Measurements from ENCODE around the gene OR51G2.
A peak's percentile ranks its signal among the peaks of the same experiment; 100 is the strongest.

The OR51G2 gene

DNA sequence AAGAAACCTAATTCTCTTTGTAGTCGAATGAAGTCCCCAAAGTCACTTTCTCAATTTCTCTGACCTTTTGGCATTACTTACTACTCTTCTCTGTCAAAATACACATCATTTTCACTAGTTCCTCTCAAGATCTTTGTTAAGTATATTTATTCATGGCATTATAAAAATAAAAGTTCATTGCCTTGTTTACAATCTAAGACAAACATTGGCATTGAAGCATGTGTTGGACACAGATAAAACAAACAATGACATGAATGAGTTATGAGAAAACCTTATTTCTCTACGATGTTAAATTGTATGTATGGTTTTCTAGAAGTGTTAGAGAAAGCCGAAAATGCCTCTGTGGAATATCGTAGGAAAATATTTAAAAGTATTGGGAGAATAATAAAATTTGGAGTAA is 13.6 kb upstream of the OR51G2 start:
- H3K4me3 ChIP-seq (ENCODE audit: control insufficient read depth, low read depth, low read length) = no peak overlapping the region
- TF ChIP-seq, protein P1, sequence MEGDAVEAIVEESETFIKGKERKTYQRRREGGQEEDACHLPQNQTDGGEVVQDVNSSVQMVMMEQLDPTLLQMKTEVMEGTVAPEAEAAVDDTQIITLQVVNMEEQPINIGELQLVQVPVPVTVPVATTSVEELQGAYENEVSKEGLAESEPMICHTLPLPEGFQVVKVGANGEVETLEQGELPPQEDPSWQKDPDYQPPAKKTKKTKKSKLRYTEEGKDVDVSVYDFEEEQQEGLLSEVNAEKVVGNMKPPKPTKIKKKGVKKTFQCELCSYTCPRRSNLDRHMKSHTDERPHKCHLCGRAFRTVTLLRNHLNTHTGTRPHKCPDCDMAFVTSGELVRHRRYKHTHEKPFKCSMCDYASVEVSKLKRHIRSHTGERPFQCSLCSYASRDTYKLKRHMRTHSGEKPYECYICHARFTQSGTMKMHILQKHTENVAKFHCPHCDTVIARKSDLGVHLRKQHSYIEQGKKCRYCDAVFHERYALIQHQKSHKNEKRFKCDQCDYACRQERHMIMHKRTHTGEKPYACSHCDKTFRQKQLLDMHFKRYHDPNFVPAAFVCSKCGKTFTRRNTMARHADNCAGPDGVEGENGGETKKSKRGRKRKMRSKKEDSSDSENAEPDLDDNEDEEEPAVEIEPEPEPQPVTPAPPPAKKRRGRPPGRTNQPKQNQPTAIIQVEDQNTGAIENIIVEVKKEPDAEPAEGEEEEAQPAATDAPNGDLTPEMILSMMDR (conservative IDR thresholded peaks at IDR 0.05; ENCODE audit: control insufficient read depth, insufficient read depth, low read depth, low read length) = no peak
- DNase-seq (ENCODE audit: low read depth) = no peak

DNA sequence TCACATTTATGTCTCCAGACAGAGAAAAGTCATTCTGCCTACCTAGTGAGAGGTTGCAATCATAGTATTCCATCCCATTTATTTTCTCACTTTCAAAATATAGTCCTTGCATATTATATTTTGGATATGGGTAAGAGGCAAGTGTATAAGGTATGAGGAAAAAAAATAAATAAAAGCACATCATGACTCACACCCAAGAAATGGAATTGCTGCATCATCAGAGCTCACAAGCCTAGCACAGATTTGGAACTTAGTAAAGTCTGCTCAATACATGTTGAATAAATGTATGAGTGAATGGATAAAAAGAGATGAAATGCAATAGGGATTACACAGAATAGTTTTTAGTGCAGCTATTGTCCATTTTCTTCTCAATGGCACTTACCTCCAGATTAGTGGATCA is 7.5 kb upstream of the OR51G2 start:
- TF ChIP-seq, protein P1 (conservative IDR thresholded peaks at IDR 0.05; ENCODE audit: control insufficient read depth, insufficient read depth, low read depth, low read length) = no peak
- H3K4me3 ChIP-seq (ENCODE audit: control insufficient read depth, low read depth, low read length) = no peak overlapping the region
- peak; percentile 2 for DNase-seq (ENCODE audit: low read depth)

DNA sequence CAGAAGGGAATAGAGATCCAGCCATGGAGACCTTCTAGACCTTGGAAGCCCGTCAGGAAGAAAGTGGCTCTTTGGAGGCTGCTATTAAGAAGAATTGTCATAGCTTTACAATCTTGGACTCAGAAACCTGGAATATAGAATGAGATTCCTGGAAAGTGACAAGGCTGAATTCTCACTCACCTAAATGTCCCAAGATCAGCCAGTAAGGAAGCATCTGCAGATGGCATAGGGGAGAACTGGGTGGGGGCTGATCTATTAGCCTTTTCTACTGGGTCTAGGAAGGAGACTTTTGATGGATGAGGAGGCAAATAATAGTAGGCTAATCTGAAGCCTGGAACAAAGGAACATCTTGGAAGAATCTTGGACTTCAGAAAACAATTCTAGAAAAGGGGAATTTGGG is 5.1 kb upstream of the OR51G2 start, which contains the start of gene OR51G1:
Gene OR51G1, minus strand, starts transcription at position 101 of the 400 bp plus-strand sequence. Its CDS starts 0 bp downstream, at position 101.
- TF ChIP-seq, protein P1 (conservative IDR thresholded peaks at IDR 0.05; ENCODE audit: control insufficient read depth, insufficient read depth, low read depth, low read length) = no peak
- no peak for DNase-seq (ENCODE audit: low read depth)
- H3K4me3 ChIP-seq (ENCODE audit: control insufficient read depth, low read depth, low read length) = no peak within 1 kb of the TSS

DNA sequence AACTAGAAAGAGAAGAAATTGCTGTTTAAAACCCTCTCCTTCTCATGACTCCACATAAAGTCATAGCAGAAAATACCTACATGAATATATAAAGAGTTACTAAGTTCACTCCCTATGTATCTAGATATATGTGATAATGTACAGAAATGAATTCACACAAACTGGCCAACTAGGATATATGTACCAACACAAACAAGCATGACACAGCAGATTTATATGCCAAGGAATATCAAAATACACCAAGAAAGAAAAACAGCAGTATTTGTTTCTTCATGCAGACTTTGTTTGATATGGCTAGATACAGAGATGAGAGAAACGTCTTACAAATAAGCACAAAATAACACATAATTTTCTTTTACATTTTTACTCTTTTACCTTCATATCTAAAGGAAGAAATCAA is 3.2 kb upstream of the OR51G2 start:
- TF ChIP-seq, protein P1 (conservative IDR thresholded peaks at IDR 0.05; ENCODE audit: control insufficient read depth, insufficient read depth, low read depth, low read length) = no peak
- H3K4me3 ChIP-seq (ENCODE audit: control insufficient read depth, low read depth, low read length) = no peak overlapping the region
- DNase-seq (ENCODE audit: low read depth) = no peak

DNA sequence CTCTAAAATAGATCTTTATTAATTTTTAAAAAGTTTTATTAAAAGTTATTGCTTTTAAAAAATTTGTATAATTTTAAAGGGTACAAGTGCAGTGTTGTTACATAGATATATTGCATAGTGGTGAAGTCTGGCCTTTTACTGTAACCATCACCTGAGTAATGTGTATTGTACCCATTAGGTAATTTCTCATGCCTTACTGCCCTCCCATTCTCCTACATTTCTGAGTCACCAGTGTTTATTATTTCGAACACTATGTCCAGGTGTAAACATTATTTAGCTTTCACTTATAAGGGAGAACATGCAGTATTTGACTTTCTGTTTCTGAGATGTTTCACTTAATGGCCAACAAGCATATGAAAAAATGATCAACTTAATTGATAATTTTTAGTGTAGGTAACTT is 2.6 kb upstream of the OR51G2 start:
- no peak overlapping the region for H3K4me3 ChIP-seq (ENCODE audit: control insufficient read depth, low read depth, low read length)
- TF ChIP-seq, protein P1 (conservative IDR thresholded peaks at IDR 0.05; ENCODE audit: control insufficient read depth, insufficient read depth, low read depth, low read length) = no peak
- DNase-seq (ENCODE audit: low read depth) = peak; percentile 2

DNA sequence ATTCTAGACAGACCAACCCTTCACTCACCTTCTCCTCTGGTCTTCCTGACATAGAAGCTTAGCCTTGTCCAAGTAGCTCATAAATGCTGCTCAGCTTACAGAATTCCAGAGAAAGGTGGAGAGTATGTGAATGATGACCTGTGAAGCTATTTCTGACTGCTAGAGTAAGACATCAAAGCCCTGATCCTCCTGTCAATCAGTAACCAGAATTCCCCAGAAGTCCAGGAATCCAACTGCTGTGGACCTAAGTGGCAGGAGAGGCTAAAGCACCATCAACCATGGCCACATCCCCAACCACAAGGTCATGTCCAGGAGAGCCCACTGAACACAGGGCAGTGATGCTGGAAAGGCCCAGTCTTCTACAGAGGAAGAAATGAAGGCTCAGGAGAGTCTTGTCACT is 2.6 kb downstream of the OR51G2 start:
- TF ChIP-seq, protein P1 (conservative IDR thresholded peaks at IDR 0.05; ENCODE audit: control insufficient read depth, insufficient read depth, low read depth, low read length) = no peak
- DNase-seq (ENCODE audit: low read depth) = no peak
- H3K4me3 ChIP-seq (ENCODE audit: control insufficient read depth, low read depth, low read length) = no peak overlapping the region

DNA sequence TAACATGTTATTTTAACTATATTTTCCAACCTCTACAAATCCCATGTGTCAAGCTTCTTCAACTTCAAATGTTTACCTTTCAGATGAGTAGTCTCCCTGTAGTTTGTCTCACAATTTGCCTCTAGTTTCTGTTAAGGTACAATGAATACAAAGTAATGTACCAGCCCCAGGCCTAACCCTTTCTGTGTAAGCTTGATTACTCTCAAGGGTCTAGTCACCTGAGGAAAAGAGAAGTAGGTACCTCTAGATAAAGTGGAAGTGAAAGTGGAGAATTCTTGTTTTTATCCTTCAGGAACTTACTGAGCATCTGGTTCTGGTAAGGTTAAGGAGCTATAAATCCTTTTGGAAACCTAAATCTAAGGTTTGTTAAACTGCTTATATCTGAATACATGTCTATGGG is 15.7 kb downstream of the OR51G2 start, which contains the start of gene OR51A7:
Gene OR51A7, plus strand, starts transcription at position 300 of the 400 bp plus-strand sequence. CDS start 3,587 bp downstream, outside the sequence.
- no peak for DNase-seq (ENCODE audit: low read depth)
- H3K4me3 ChIP-seq (ENCODE audit: control insufficient read depth, low read depth, low read length) = no peak within 1 kb of the TSS
- TF ChIP-seq, protein P1 (conservative IDR thresholded peaks at IDR 0.05; ENCODE audit: control insufficient read depth, insufficient read depth, low read depth, low read length) = no peak
